T-helper 2 cell treated with Interferon-gamma antibody and Interleukin-4, amounts not matched to agents 5 μg/mL and 100 μg/mL, for 36 hours (primary cell): ENCODE measurements around the gene FPR3.
"Not testable (repeated sequence)": the region's sequence is repeated elsewhere in the genome, so short reads cannot be mapped to it uniquely, and the experiment has no call there.

ENCODE experiments used
- DNase-seq: peaks from one replicate; pipeline ENCODE4 v3.0.0; 2021; ENCODE audit warnings: low spot score
- H3K27ac Mint-ChIP-seq: one replicate; pipeline ENCODE4 v1.8.0; 2021; ENCODE audit warnings: mild to moderate bottlenecking, mixed read lengths
- H3K27me3 Mint-ChIP-seq: one replicate; pipeline ENCODE4 v1.8.0; 2021; ENCODE audit warnings: low read depth, mixed read lengths
- H3K36me3 Mint-ChIP-seq: one replicate; pipeline ENCODE4 v1.8.0; 2021; ENCODE audit warnings: low read depth, mixed read lengths
- H3K4me1 Mint-ChIP-seq: one replicate; pipeline ENCODE4 v1.8.0; 2021; ENCODE audit warnings: low read depth, mixed read lengths
- H3K4me3 Mint-ChIP-seq: one replicate; pipeline ENCODE4 v1.8.0; 2022; ENCODE audit warnings: mild to moderate bottlenecking, moderate library complexity, mixed read lengths
- H3K9me3 Mint-ChIP-seq: one replicate; pipeline ENCODE4 v1.8.0; 2021; ENCODE audit warnings: mixed read lengths

FPR3 gene

DNA sequence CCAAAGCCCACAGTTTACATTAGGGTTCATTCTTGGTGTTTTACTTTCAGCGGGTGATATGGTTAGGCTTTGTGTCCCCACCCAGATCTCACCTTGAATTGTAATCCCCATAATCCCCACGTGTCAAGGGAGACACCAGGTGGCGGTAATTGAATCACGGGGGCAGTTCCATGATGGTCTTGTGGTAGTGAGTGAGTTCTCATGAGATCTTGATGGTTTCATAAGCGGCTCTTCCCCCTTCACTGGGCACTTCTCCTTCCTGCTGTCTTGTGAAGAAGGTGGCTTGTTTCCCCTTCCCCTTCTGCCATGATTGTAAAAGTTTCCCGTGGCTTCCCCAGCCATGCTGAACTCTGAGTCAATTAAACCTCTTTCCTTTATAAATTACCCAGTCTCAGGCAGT is 22.0 kb upstream of the FPR3 start:
- Mint-ChIP-seq H3K9me3 (peaks cover 16% of the 10 kb centered on the region), H3K4me1 (peaks cover 2% of the 10 kb centered on the region), H3K36me3 (no peaks in the 10 kb centered on the region), H3K27me3 (peaks cover 10% of the 10 kb centered on the region), H3K27ac (no peak overlapping the region), H3K4me3 (no peak overlapping the region)
- no peak for DNase-seq

DNA sequence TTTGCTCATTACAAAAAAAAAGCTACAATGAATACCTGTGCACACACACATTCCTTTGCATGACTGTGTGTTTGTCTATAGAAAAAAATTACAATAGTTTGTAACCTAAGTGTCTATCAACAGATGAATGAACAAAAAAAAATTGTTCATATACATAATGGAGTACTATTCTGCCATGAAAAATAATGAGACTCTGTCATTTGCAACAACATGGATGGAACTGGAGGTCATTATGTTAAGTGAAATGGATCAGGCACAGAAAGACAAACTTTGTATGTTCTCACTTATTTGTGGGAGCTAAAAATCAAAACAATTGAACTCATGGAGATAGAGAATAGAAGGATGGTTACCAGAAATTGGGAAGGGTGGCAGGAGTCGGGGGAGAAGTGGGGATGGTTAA is 18.4 kb upstream of the FPR3 start:
- Mint-ChIP-seq H3K9me3 (peaks cover 12% of the 10 kb centered on the region), H3K27me3 (peaks cover 14% of the 10 kb centered on the region)
- not testable (repeated sequence) for H3K4me3 Mint-ChIP-seq, H3K4me1 Mint-ChIP-seq, H3K27ac Mint-ChIP-seq, H3K36me3 Mint-ChIP-seq, DNase-seq

DNA sequence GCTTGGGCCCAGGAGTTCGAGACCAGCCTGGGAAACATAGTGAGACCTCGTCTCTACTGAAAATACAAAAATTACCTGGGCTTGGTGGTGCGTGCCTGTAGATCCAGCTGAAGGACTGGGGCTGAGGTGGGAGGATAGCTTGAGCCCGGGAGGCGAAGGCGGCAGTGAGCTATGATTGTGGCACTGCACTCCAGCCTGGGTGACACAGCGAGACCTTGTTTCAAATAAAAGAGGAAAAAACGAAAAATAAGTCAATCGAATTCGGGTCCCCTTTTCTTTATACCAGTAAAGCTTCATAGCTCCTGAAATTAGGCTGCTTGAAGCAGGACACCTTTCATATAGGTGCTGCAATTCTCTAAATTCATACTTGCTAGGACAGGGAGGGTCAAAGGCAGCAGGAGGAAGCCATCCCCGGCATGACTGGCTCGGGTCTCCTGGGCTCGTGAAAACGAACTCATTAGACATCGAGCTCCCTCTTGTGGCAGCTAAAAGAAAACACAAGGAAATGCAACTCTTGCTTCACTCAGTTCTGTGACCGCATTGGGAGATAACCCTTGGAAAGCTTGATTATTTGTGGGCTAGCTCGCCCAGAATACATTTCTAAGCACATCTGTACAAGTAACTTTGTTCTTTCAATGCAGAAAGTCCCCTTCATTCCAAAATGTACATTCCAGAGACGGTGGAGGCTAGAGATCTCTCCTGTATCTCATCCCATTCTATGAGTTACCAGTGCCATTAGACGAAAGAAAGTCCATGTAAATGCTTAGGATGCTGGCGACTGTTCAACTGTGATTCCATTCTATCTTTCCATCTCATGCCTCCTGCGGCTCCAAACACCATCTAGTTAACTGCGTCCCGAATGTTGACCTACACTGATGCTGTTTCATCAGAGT is 17.1 kb upstream of the FPR3 start:
- DNase-seq = peak; percentile 30
- no peak overlapping the region for H3K4me3 Mint-ChIP-seq
- peaks cover 2% of the 10 kb centered on the region for H3K4me1 Mint-ChIP-seq
- H3K27ac Mint-ChIP-seq = no peak overlapping the region
- H3K36me3 Mint-ChIP-seq = no peaks in the 10 kb centered on the region
- H3K27me3 Mint-ChIP-seq = peaks cover 17% of the 10 kb centered on the region
- H3K9me3 Mint-ChIP-seq = peaks cover 7% of the 10 kb centered on the region

DNA sequence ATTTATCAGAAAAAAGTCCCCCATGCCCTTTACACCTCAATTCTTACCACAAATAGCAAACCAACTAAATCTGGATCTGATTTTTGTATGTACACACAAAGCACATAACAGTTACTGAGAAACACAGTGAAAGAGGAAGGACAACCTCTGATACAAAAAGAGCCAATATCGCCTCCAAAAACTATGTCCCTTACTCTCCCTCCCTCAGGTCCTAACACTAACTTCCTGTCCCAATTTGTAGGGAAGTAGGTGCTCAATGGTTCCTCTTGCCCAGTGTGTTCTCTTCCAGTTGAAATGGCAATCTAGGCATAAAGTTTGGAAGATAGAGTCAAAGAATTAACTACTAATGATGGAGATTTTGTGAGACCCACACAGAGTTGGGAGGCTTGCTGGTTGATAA is 15.8 kb upstream of the FPR3 start:
- Mint-ChIP-seq H3K36me3 (no peaks in the 10 kb centered on the region), H3K27ac (no peak overlapping the region), H3K9me3 (no peaks in the 10 kb centered on the region), H3K27me3 (peaks cover 17% of the 10 kb centered on the region), H3K4me1 (peaks cover 2% of the 10 kb centered on the region), H3K4me3 (no peak overlapping the region)
- no peak for DNase-seq

DNA sequence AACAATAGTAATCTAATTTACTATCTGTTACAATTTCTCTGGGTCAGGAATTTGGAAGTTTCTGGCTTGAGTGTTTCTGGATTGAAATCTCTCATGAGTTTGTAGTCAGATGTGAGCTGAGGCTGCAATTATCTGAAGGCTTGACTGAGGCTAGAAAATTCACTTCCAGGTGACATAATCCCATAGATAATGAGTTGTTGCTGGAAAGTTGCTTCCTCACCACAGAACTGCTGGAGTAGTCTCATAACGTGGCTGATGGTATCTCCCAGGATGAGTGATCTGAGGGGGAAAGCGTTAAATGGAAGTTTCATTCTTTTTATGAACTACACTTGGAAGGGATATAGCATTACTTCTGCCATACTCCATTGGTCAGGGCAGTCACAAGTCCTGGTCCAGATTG is 15.3 kb upstream of the FPR3 start:
- Mint-ChIP-seq H3K9me3 (no peaks in the 10 kb centered on the region), H3K27ac (no peak overlapping the region), H3K4me1 (peaks cover 2% of the 10 kb centered on the region), H3K27me3 (peaks cover 17% of the 10 kb centered on the region), H3K36me3 (no peaks in the 10 kb centered on the region), H3K4me3 (no peak overlapping the region)
- DNase-seq = no peak

DNA sequence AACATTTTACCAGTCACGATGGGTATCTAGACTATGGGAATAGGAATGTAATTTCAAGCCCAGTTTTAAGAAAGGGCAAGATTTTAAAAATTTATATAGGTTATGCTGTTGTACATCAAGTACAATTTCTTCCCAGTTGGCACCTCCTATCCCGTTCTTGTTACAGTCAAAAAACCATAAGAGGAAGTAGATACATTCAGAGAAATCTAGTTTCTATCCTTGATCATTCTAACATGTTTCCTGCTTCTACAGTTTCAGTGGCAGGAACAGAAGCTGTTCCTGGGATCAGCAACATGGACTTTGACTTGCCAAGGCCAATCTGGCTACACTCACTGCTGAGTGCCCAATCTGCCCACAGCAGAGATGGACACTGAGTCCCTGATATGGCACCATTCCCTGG is 14.7 kb upstream of the FPR3 start:
- Mint-ChIP-seq H3K4me1 (peaks cover 2% of the 10 kb centered on the region), H3K27ac (no peak overlapping the region), H3K9me3 (no peaks in the 10 kb centered on the region), H3K4me3 (no peak overlapping the region), H3K36me3 (no peaks in the 10 kb centered on the region), H3K27me3 (peaks cover 15% of the 10 kb centered on the region)
- no peak for DNase-seq

DNA sequence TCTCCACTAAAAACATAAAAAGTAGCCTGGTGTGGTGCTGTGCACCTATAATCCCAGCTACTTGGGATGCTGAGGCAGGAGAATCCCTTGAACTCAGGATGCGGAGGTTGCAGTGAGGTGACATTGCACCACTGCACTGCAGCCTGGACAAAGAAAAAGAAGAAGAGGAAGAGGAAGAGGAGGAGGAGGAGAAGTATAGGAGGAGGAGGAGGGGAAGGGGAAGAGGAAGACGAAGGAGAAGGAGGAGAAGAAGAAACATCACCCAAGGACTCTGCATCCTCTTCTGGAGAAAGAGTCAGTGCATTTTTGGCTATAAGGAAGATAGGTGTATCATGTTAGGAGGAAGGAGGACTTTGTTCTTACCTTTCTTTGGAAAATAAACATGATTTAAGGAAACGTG is 13.0 kb upstream of the FPR3 start:
- no peak for DNase-seq
- no peak overlapping the region for H3K4me3 Mint-ChIP-seq
- H3K36me3 Mint-ChIP-seq = no peaks in the 10 kb centered on the region
- peaks cover 2% of the 10 kb centered on the region for H3K4me1 Mint-ChIP-seq
- peaks cover 7% of the 10 kb centered on the region for H3K27me3 Mint-ChIP-seq
- H3K27ac Mint-ChIP-seq = no peak overlapping the region
- peaks cover 2% of the 10 kb centered on the region for H3K9me3 Mint-ChIP-seq

DNA sequence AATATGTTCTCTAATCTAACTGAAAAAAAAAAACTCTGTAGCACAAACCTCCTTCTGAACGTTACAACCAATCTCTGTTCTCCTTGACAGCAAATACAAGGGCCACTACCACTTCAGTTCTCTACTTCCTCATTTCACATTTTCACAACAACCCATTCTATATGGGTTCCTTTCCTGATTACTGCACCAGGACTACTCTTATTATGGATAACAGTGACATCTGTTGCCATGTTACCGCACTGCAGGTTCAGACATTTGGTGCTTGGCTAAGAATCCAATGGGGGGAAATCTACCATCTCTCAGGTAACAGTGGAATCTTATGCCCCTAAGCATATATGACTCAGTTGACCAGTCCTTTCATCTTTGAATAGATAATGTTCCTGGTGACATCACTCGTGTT is 11.6 kb upstream of the FPR3 start:
- DNase-seq = no peak
- H3K36me3 Mint-ChIP-seq = peaks cover 1% of the 10 kb centered on the region
- no peak overlapping the region for H3K4me3 Mint-ChIP-seq
- peaks cover 5% of the 10 kb centered on the region for H3K27me3 Mint-ChIP-seq
- no peaks in the 10 kb centered on the region for H3K4me1 Mint-ChIP-seq
- H3K9me3 Mint-ChIP-seq = peaks cover 13% of the 10 kb centered on the region
- H3K27ac Mint-ChIP-seq = no peak overlapping the region

DNA sequence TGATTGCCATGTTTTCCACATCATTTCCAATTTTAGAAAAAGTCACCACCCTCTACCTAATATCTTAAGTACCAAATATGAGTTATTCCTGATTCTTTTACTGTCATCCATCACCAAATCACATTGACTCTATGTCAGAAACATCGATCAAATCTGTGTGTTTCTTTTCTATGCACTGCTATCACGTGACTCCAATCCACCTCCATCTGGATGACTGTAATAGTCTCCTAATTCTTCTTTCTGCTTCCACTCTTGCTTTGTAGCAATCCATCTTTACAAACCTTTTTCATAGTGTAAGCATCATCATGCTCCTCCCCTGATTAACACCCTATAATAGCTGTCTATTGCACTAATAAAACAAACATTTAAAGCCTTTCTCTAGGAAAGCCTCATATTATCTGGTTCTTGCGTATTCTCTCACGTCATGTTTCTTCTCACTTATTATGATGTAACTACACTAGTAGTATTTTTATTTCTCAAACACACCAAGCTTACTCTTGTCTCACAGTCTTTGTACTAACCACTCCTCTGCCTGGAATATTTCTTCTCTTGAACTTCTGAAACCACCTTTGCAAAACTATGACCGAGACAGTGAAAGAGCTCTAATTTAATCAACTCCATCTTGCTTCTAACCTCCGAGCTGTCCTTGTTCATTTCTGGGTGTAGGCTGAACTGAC is 10.7 kb upstream of the FPR3 start:
- Mint-ChIP-seq H3K4me1 (no peaks in the 10 kb centered on the region), H3K36me3 (peaks cover 3% of the 10 kb centered on the region), H3K9me3 (peaks cover 19% of the 10 kb centered on the region), H3K27me3 (peaks cover 5% of the 10 kb centered on the region), H3K4me3 (no peak overlapping the region), H3K27ac (no peak overlapping the region)
- no peak for DNase-seq

DNA sequence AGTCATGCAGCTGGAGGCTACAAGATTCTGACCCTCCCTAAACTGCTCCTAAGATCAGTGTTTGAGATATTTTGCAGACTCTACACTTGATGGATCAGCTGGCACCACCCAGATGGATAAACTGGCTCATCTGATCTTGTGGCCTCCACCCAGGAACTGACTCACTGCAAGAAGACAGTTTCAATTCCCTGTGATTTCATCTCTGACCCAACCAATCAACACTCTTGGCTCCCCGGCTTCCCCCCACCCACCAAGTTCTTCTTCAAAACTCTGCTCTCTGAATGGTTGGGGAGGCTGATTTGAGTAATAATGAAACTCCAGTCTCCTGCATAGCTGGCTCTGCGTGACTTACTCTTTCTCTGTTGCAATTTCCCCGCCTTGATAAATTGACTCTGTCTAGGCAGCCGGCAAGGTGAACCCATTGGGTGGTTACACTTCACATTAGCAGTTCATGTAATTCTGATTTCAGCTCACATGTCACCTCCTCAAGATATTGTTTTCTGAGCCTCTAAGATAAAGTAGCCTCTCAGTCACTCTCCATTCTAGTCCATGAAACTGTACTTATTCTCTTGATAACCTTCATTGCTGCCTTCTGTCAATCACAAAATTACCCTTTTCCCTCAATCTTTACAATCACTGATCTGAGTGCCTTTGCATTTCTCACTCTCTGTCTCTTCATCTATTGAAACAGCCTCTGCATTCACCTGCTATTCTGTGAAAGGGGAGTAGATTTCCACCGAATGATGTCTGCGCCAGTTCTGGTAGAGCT is 9.9 kb upstream of the FPR3 start:
- no peaks in the 10 kb centered on the region for H3K4me1 Mint-ChIP-seq
- peaks cover 19% of the 10 kb centered on the region for H3K9me3 Mint-ChIP-seq
- H3K27ac Mint-ChIP-seq = no peak overlapping the region
- H3K4me3 Mint-ChIP-seq = no peak overlapping the region
- H3K36me3 Mint-ChIP-seq = peaks cover 3% of the 10 kb centered on the region
- peak; percentile 61 for DNase-seq
- H3K27me3 Mint-ChIP-seq = peaks cover 3% of the 10 kb centered on the region

DNA sequence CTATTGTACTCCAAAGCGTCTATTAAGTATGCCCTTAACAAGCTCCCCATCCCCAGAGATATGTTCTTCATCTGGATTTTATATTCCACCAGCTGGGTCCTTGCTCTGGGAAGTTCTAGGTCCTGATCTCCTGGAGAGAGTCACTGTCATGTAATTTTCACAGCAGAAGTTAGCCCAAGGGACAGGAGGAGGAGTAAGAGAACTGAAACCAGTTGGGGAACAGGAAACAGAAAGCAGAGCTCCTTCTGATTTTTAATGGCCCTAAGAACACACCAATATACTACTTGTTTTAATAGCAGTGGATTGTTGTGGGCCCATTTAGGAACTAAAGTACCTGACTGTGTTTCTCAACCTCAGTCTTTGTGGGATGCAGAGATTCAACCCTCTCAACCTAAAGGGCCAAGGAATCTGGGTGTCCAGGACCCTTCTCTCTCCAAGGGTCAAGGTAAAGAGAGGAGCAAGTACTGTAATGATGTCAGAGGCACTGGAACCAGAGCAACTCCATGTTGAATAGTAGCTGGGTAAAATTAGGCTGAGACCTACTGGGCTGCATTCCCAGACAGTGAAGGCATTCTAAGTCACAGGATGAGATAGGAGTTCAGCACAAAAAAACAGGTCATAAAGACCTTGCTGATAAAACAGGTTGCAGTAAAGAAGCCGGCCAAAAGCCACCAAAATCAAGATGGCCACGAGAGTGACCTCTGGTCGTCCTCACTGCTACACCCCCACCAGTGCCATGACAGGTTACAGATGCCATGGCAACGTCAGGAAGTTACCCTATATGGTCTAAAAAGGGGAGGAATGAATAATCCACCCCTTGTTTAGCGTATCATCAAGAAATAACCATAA is 8.1 kb upstream of the FPR3 start:
- Mint-ChIP-seq H3K4me3 (no peak overlapping the region), H3K27me3 (peaks cover 2% of the 10 kb centered on the region), H3K27ac (no peak overlapping the region), H3K4me1 (no peaks in the 10 kb centered on the region), H3K9me3 (peaks cover 29% of the 10 kb centered on the region), H3K36me3 (peaks cover 3% of the 10 kb centered on the region)
- DNase-seq = no peak

DNA sequence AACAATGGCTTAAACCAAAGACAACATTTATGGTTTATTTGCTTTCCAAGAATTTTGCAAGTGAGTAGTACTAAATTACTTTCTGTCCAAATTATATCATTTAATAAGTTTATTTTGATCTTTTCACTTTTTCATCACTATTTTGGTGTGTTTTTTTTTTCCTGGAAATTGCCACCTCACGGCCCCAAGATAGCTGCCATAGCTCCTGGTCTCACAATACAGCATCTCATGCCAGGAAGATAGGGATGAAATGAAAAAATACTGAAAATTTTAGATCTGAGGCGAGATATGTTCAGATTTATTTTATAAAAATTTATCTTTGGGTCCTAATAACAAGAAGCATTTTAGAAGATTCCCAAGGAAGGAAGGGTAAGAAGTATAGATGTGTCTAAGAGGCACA is 6.9 kb upstream of the FPR3 start:
- Mint-ChIP-seq H3K4me1 (no peaks in the 10 kb centered on the region), H3K9me3 (peaks cover 29% of the 10 kb centered on the region), H3K4me3 (no peak overlapping the region), H3K36me3 (peaks cover 3% of the 10 kb centered on the region), H3K27me3 (no peaks in the 10 kb centered on the region), H3K27ac (no peak overlapping the region)
- DNase-seq = no peak

DNA sequence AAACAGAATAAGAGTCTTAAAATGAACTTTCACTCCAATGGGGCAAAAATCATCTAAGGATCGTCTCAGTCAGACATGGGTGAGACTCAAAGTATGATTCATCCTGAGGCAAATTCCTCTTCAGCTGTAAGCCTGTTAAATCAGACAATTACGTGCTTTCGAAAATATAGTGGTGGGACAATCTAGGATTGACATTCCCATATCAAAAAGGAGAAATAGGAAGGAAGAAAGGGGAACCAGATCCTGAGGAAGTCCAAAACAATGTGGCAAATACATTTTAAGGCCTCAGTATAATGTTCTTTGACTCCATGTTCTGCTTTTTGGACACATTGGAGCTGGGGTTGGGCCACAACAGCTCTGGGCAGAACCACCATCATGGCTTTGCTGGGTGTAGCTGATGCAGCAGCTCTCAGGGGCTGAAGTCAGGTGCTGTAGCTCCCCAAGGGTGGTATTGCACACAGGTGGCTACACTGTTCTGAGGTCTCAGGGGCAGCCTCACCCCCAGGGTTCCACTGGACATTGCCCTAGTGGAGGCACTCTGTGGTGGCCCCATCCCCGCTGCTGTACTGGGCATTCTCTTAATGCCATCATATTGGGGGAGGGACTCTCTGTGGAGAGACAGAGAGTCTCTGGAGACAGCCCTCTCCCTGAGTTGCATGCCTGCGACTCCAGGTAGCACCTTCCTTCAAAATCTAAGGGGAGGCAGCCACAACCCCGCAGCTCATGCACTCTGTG is 5.7 kb upstream of the FPR3 start:
- no peak overlapping the region for H3K4me3 Mint-ChIP-seq
- peaks cover 3% of the 10 kb centered on the region for H3K36me3 Mint-ChIP-seq
- DNase-seq = no peak
- peaks cover 35% of the 10 kb centered on the region for H3K9me3 Mint-ChIP-seq
- H3K27me3 Mint-ChIP-seq = no peaks in the 10 kb centered on the region
- no peaks in the 10 kb centered on the region for H3K4me1 Mint-ChIP-seq
- no peak overlapping the region for H3K27ac Mint-ChIP-seq
